HepG2 (cell line): ENCODE results near the gene SCN8A. TPM values are rescaled to one million over a fixed set of nuclear protein-coding genes. Genes with fewer than 3 reads are reported as not detected.

Experiments
- ATAC-seq: fragments of 200-7000 bp; cut with Tn5 transposase; 3 replicates; pipeline ENCODE4 v1.9.1; 2020; ENCODE audit warnings: mild to moderate bottlenecking, moderate library complexity
- BruUV-seq: library from RNA; stranded (reverse); fragments of 400-500 nt; replicated peaks from 2 replicates; lab custom pipeline; 2021; lab: Mats Ljungman, UMichigan
- CTCF ChIA-PET: fragments of 300-600 bp; formaldehyde crosslinking; extraction: SDS; loops from one replicate; lab custom pipeline; 2021; ENCODE audit warnings: low total read pairs, inconsistent platforms, low intra/inter-chr PET ratio; lab: Yijun Ruan, JAX
- POLR2A ChIA-PET: fragments of 350-600 bp; sonication (Branson Sonifier 250); formaldehyde crosslinking; loops from one replicate; lab custom pipeline; 2020; ENCODE audit warnings: antibody characterized with exemption, inconsistent platforms; lab: Yijun Ruan, JAX
- DNase-seq: peaks from one replicate; pipeline ENCODE4 v3.0.0-alpha.2; 2015; ENCODE audit warnings: low spot score
- FAIRE-seq: peaks from 3 replicates; lab custom pipeline; 2011; peaks lifted over from hg19 to GRCh38; lab: Jason Lieb, UNC
- H2AFZ ChIP-seq: one replicate; pipeline ENCODE4 v1.6.1; 2011; ENCODE audit warnings: low read length, inconsistent platforms
- H3K27ac ChIP-seq: fragments of 300-600 bp; 3 replicates; pipeline ENCODE4 v1.8.0; 2011; ENCODE audit warnings: mixed run types, mild to moderate bottlenecking, mixed read lengths, low read length, inconsistent platforms; ENCODE audit not compliant: insufficient read depth; ENCODE audit errors: extremely low read length
- H3K27me3 ChIP-seq, 2 experiments: fragments of 200-600 bp in 1 of 2; 2 replicates in 1 of 2; 3 replicates in 1 of 2; pipeline versions ENCODE4 v1.6.0 to v1.8.0; 2011; ENCODE audit warnings: low read length in 2 of 2, mild to moderate bottlenecking in 2 of 2, moderate library complexity in 2 of 2, inconsistent platforms in 1 of 2; ENCODE audit not compliant: insufficient read depth in 2 of 2, control insufficient read depth in 1 of 2
- H3K36me3 ChIP-seq, 2 experiments: fragments of 200-600 bp in 1 of 2; replicated peaks in 1 of 2; 2 replicates in 1 of 2; 3 replicates in 1 of 2; pipeline versions ENCODE4 v1.5.1 to v1.8.0; 2011; ENCODE audit warnings: low read length in 2 of 2, inconsistent platforms in 1 of 2; ENCODE audit not compliant: insufficient read depth in 2 of 2, control insufficient read depth in 1 of 2
- H3K4me1 ChIP-seq: 2 replicates; pipeline ENCODE4 v1.5.1; 2012; ENCODE audit warnings: low read length, inconsistent platforms; ENCODE audit not compliant: insufficient read depth
- H3K4me2 ChIP-seq: 2 replicates; pipeline ENCODE4 v1.6.0; 2011; ENCODE audit warnings: low read depth, low read length, inconsistent platforms
- H3K4me3 ChIP-seq, 3 experiments: fragments of 200-600 bp in 1 of 3; sonication (generic), shearing (Covaris generic) in 1 of 3; replicated peaks in 1 of 3; 2 replicates each; pipeline ENCODE4 v1.5.1; 2011 to 2016; ENCODE audit warnings: low read length in 3 of 3, inconsistent platforms in 2 of 3, low read depth in 2 of 3, mild to moderate bottlenecking in 2 of 3, control low read depth in 1 of 3, mixed read lengths in 1 of 3; ENCODE audit not compliant: insufficient read depth in 1 of 3
- H3K79me2 ChIP-seq: one replicate; pipeline ENCODE4 v1.6.1; 2011; ENCODE audit warnings: low read length, inconsistent platforms; ENCODE audit not compliant: insufficient read depth
- H3K9ac ChIP-seq: 2 replicates; pipeline ENCODE4 v1.6.0; 2011; ENCODE audit warnings: mild to moderate bottlenecking, low read depth, low read length, inconsistent platforms; ENCODE audit not compliant: insufficient read depth
- H3K9me3 ChIP-seq: 2 replicates; pipeline ENCODE4 v1.5.1; 2012; ENCODE audit warnings: mild to moderate bottlenecking, low read length
- H4K20me1 ChIP-seq: 2 replicates; pipeline ENCODE4 v1.6.0; 2011; ENCODE audit warnings: inconsistent platforms, mild to moderate bottlenecking, low read length, moderate library complexity; ENCODE audit not compliant: insufficient read depth
- ATF5 ChIP-seq: sonication (generic); formaldehyde crosslinking; IDR thresholded peaks from 2 replicates; pipeline ENCODE4 v1.4.0; 2020; ENCODE audit warnings: mild to moderate bottlenecking, low read depth, missing genetic modification reagents
- MAF1 ChIP-seq: sonication (generic); formaldehyde crosslinking; IDR thresholded peaks from 2 replicates; pipeline ENCODE4 v1.5.0; 2020; ENCODE audit warnings: missing genetic modification reagents, borderline replicate concordance
- NAIF1 ChIP-seq: sonication (generic); formaldehyde crosslinking; IDR thresholded peaks from 2 replicates; pipeline ENCODE4 v1.5.0; 2020; ENCODE audit warnings: mild to moderate bottlenecking, missing genetic modification reagents, borderline replicate concordance
- NFE2L1 ChIP-seq: sonication (generic); formaldehyde crosslinking; IDR thresholded peaks from 2 replicates; pipeline ENCODE4 v1.4.0; 2020; ENCODE audit warnings: missing genetic modification reagents, mild to moderate bottlenecking, borderline replicate concordance
- SMAD9 ChIP-seq: sonication (generic); formaldehyde crosslinking; IDR thresholded peaks from 2 replicates; pipeline ENCODE4 v1.5.1; 2020; ENCODE audit warnings: mild to moderate bottlenecking, missing genetic modification reagents
- TCF7L2 ChIP-seq: IDR thresholded peaks from 2 replicates; pipeline ENCODE4 v1.6.1; 2011; ENCODE audit warnings: mild to moderate bottlenecking, low read depth, low read length, moderate library complexity
- ZC3H13 ChIP-seq: sonication (generic); formaldehyde crosslinking; IDR thresholded peaks from 2 replicates; pipeline ENCODE4 v1.8.1; 2023; ENCODE audit warnings: mild to moderate bottlenecking, missing genetic modification reagents, moderate library complexity
- ZFP36L1 ChIP-seq: sonication (generic); formaldehyde crosslinking; IDR thresholded peaks from 2 replicates; pipeline ENCODE4 v1.8.0; 2022; ENCODE audit warnings: mild to moderate bottlenecking, missing genetic modification reagents, moderate library complexity
- ZNF124 ChIP-seq: sonication (generic); formaldehyde crosslinking; IDR thresholded peaks from 2 replicates; pipeline ENCODE4 v1.4.0; 2020; ENCODE audit warnings: missing genetic modification reagents
- ZNF18 ChIP-seq: sonication (generic); formaldehyde crosslinking; IDR thresholded peaks from 2 replicates; pipeline ENCODE4 v1.8.0; 2022; ENCODE audit warnings: mild to moderate bottlenecking, missing genetic modification reagents; ENCODE audit not compliant: insufficient replicate concordance
- ZNF550 ChIP-seq: sonication (generic); formaldehyde crosslinking; IDR thresholded peaks from 2 replicates; pipeline ENCODE4 v1.4.0; 2020; ENCODE audit warnings: mild to moderate bottlenecking, missing genetic modification reagents, borderline replicate concordance
- ZNF777 ChIP-seq: sonication (generic); formaldehyde crosslinking; IDR thresholded peaks from 2 replicates; pipeline ENCODE4 v1.4.0; 2020; ENCODE audit warnings: missing genetic modification reagents
- WGBS: methylation state at CpG from one replicate; pipeline ENCODE4 v1.1.6; 2017; ENCODE audit warnings: low lambda C conversion rate; 5-methylcytosine and 5-hydroxymethylcytosine counted together
- in situ Hi-C: cut with HindIII; loops from 2 replicates; pipeline ENCODE4 v1.10.0; 2017; ENCODE audit warnings: low pct_unique_long_range_greater_than_20kb; ENCODE audit not compliant: extremely low pct_ligation_motif_present
- intact Hi-C: fragments of 100-400 bp; cut with micrococcal nuclease; formaldehyde crosslinking; loops from one replicate; pipeline ENCODE4 v1.10.0; 2022; ENCODE audit not compliant: unreplicated experiment
- polyA plus RNA-seq, 8 experiments: library from polyadenylated mRNA; depleted of rRNA in 3 of 8; stranded (reverse) in 7 of 8; unstranded in 1 of 8; fragments of >200 nt; fragmentation: Illumina TruSeq in 4 of 8; extraction: Trizol in 4 of 8; gene quantifications; 2 replicates each; pipeline versions ENCODE4 v1.2.1 to v1.2.3, GENCODE V29; 2011 to 2016; ENCODE audit warnings: low read depth in 4 of 8, missing spikeins in 1 of 8, mixed read lengths in 1 of 8; ENCODE audit not compliant: insufficient read depth in 1 of 8
- total RNA-seq, 5 experiments: library from RNA; depleted of rRNA; stranded (reverse); fragments of >200 nt; fragmentation: Illumina TruSeq; extraction: Trizol; gene quantifications; 2 replicates each; pipeline ENCODE4 v1.2.3, GENCODE V29; 2016; ENCODE audit warnings: low read depth in 1 of 5

SCN8A gene
- total and polyA plus RNA-seq, 2 of the 13 experiments (the other 11 are each of a cell fraction or from before 2014, with no cell fraction given): 0.57 to 1.4 TPM

GRCh38 chr12:51692016-51692415 lies 101.0 kb downstream of the SCN8A start:
- Histone ChIP-seq H3K4me3 (no peak overlapping the region), H3K9ac (no peak overlapping the region), H3K36me3 (no peaks in the 10 kb centered on the region), H3K4me1 (peaks cover 14% of the 10 kb centered on the region), H3K27me3 (no peaks in the 10 kb centered on the region), H3K9me3 (no peaks in the 10 kb centered on the region), H3K4me2 (no peak overlapping the region), H3K79me2 (no peaks in the 10 kb centered on the region), H2AFZ (no peak overlapping the region), H3K27ac (no peak overlapping the region), H4K20me1 (no peaks in the 10 kb centered on the region)
- FAIRE-seq: no peak
- CTCF ChIA-PET: no interaction called here
- 63% methylated on average over 2 of the region's 2 CpGs for WGBS
- TF ChIP-seq ATF5 (CRISPR knock-in tag) (no peak), NFE2L1 (CRISPR knock-in tag) (no peak), ZNF124 (CRISPR knock-in tag) (no peak)
- in situ Hi-C loops (no loop called here), intact Hi-C loops (no loop called here)
- no peak for DNase-seq
- no TSS peak for BruUV-seq
- ATAC-seq: no peak
- POLR2A ChIA-PET: no interaction called here

GRCh38 chr12:51693569-51693968 lies 102.5 kb downstream of the SCN8A start:
- 57% methylated on average over 4 of the region's 4 CpGs for WGBS
- no peaks in the 10 kb centered on the region for H3K27me3 ChIP-seq
- no peak for TF ChIP-seq TCF7L2
- no peak for TF ChIP-seq NAIF1 (CRISPR knock-in tag)
- TF ChIP-seq ZNF18 (CRISPR knock-in tag): no peak
- no peak for TF ChIP-seq ZC3H13 (CRISPR knock-in tag)
- TF ChIP-seq MAF1 (CRISPR knock-in tag): no peak
- TF ChIP-seq ZNF777: no peak
- no peak for TF ChIP-seq ZFP36L1
- TF ChIP-seq ZNF550 (CRISPR knock-in tag): no peak
- TF ChIP-seq SMAD9 (CRISPR knock-in tag): no peak

More at GRCh38 chr12:51693569-51693968, 102.5 kb downstream of the SCN8A start:
- Histone ChIP-seq H4K20me1 (no peaks in the 10 kb centered on the region), H2AFZ (no peak overlapping the region), H3K9me3 (no peaks in the 10 kb centered on the region), H3K36me3 (no peaks in the 10 kb centered on the region), H3K4me1 (peaks cover 10% of the 10 kb centered on the region), H3K4me3 (no peak overlapping the region), H3K9ac (no peak overlapping the region), H3K27ac (no peak overlapping the region), H3K4me2 (no peak overlapping the region), H3K79me2 (no peaks in the 10 kb centered on the region)
- ATAC-seq (no peak), DNase-seq (no peak), FAIRE-seq (no peak)
- in situ Hi-C loops (no loop called here), intact Hi-C loops (no loop called here)
- ChIA-PET CTCF (no interaction called here), POLR2A (no interaction called here)
- no TSS peak for BruUV-seq
